GM12874 (cell line): Measurements from ENCODE around the gene NPPA.

Experiments
- CTCF ChIP-seq: IDR thresholded peaks from 2 replicates; pipeline ENCODE4 v1.5.1; 2011; ENCODE audit warnings: low read depth, mild to moderate bottlenecking, control low read depth, low read length, moderate library complexity; ENCODE audit not compliant: insufficient read depth

Gene NPPA

DNA sequence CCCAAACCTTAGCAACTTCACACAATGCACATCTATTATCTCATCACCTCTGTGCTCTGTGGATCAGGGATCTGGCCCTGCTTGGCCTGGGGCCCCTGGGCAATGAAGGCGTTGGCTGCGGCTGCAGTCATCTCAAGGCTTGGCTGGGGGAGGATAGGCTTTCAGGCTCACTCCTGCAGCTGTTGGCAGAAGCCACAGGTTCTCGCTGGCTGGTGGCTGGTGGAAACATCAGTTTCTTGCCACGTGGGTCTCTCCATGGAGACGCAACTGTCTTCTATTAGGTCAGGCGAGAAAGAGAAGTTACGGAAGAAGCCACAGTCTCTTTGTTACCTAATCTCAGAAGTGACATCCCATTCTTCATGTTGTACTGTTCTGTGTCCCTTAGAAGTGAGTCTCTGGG, 3.6 kb upstream of the NPPA start:
- no peak for TF ChIP-seq CTCF

- TF ChIP-seq CTCF, result no peak
Measured at GRCh38 chr1:11850156-11850555, 2.6 kb upstream of the NPPA start.

DNA sequence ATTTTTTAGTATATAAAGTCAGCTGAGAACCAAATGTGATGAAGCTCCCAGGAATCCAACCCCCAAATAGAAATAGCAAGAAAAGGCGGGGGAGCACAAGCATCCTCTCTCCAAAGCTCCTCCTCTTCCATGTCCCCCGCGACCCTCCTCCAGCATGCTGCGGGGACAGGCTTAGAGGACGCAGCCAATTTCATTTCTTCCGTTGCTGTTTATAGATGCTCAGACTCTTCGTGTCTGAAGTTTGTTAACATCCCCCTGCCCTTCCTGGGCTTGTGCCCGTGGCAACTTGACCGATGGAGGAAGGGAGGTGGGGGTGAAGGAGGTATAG, 754 bp upstream of the NPPA start:
- TF ChIP-seq CTCF, result no peak

DNA sequence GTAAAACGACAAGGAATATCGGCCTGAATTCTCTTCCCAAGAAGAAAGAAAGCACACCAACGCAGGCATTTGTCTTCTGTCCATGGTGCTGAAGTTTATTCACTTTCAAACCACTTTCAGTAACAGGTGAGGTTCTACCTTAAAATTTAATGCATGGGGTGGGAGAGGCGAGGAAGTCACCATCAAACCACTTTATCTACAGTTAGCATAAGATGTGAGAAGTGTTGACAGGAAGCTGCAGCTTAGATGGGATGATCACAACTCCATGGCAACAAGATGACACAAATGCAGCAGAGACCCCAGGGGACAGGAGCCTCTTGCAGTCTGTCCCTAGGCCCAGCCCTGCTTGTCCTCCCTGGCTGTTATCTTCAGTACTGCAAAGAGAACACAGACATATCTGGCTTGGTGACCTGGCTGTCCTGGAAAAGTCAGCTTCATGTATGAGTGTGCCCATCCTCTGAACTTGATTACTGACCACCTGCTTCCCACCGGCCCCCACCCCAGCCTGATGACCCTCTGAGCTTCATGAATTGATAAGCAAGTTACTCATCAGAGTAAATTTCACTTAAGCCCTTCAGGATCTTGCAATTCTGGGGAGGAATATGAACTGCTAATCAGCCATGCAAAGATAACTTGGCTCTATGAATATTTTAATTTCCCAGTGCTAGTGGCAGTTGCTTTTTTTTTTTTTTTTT, 1.8 kb downstream of the NPPA start:
- TF ChIP-seq CTCF, result no peak

- no peak for TF ChIP-seq CTCF
Measured at GRCh38 chr1:11842154-11843041, 5.2 kb downstream of the NPPA start.

DNA sequence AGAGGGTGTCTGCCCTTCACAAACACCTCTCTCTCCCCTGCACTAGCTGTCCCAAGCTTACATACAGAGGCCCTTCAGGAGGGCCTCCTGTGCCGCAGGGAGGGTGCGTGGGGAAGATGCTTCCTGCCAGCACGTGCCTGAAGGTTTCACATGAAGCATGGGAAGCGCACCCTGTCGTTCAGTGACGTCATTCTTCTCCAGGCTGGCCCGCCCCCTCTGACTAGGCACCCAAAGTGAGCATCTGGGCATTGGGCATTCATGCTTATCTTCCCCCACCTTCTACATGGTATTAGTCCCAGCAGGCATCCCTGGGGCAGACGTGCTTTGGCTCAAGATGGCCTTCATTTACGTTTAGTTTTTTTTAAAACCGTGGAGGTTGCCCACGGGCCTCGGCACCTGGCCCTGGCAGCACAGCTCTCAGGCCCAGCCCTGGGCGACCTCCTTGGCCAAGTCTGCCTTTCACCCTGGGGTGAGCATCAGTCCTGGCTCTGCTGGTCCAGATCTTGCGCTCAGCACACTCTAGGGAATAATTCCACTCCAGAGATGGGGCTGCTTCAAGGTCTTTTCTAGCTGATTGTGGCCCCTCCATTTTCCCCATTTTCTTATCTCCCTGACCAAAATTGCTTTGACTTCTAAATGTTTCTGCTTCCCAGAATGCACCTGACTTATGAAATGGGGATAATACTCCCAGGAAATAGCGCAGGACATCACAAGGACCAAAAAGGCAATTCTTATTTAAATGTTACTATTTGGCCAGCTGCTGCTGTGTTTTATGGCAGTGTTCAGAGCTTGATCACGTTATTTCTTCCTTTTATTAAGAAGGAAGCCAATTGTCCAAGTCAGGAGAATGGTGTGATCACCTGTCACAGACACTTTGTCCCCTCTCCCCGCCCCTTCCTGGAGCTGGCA, 6.1 kb downstream of the NPPA start:
- no peak for TF ChIP-seq CTCF
